Measurements from ENCODE around the gene HRH1. TPM values are rescaled to one million over a fixed set of nuclear protein-coding genes. Genes with fewer than 3 reads are reported as not detected.

The HRH1 gene
- total RNA-seq, 1 donor from 2014 or later, result 6.2 TPM

DNA sequence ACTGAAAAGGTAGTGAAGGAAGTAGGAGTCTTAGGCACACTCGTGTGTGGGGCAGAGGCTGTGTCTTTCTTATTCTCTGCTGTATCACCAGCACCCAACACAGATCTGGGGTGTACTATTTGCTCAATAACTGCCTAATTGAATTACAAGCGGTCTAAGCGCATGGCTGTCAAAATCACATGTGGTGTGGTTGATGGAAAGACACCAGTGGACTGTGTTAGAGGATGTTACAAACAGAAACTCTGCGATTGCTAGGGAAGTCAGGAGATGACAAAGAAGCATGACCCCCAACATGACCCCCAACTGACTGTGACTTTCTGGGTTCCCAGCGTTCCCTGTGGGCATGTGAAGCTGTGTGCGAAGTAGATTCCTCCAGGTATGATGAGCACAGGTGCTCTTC lies 149.9 kb downstream of the HRH1 start:
- no peak overlapping the region for H3K4me3 ChIP-seq
- DNase-seq (ENCODE audit: low spot score in 2 of 2), result no peak
- no peaks in the 10 kb centered on the region for H3K9me3 ChIP-seq
- intact Hi-C loops (cut with DNase I), result no loop called here
- H3K36me3 ChIP-seq, result peaks cover 27 to 45% of the 10 kb centered on the region in 2 donors
- peaks cover 0 to 3% of the 10 kb centered on the region in 2 donors for H3K4me1 ChIP-seq
- H3K27me3 ChIP-seq, result no peaks in the 10 kb centered on the region
- TF ChIP-seq, protein P1, sequence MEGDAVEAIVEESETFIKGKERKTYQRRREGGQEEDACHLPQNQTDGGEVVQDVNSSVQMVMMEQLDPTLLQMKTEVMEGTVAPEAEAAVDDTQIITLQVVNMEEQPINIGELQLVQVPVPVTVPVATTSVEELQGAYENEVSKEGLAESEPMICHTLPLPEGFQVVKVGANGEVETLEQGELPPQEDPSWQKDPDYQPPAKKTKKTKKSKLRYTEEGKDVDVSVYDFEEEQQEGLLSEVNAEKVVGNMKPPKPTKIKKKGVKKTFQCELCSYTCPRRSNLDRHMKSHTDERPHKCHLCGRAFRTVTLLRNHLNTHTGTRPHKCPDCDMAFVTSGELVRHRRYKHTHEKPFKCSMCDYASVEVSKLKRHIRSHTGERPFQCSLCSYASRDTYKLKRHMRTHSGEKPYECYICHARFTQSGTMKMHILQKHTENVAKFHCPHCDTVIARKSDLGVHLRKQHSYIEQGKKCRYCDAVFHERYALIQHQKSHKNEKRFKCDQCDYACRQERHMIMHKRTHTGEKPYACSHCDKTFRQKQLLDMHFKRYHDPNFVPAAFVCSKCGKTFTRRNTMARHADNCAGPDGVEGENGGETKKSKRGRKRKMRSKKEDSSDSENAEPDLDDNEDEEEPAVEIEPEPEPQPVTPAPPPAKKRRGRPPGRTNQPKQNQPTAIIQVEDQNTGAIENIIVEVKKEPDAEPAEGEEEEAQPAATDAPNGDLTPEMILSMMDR (IDR thresholded peaks at IDR 0.05), result no peak
- no peak overlapping the region for H3K27ac ChIP-seq

GRCh38 chr3:11305509-11305908 lies 151.2 kb downstream of the HRH1 start:
- H3K36me3 ChIP-seq, result peaks cover 25 to 48% of the 10 kb centered on the region in 2 donors
- H3K9me3 ChIP-seq, result no peaks in the 10 kb centered on the region
- no peak for DNase-seq (ENCODE audit: low spot score in 2 of 2)
- H3K4me3 ChIP-seq, result no peak overlapping the region
- intact Hi-C loops (cut with DNase I), result no loop called here
- TF ChIP-seq, protein P1 (IDR thresholded peaks at IDR 0.05), result no peak
- H3K27ac ChIP-seq, result peak overlapping the region in 1 of 2 donors; percentile 40
- H3K4me1 ChIP-seq, result peaks cover 0 to 3% of the 10 kb centered on the region in 2 donors
- no peaks in the 10 kb centered on the region for H3K27me3 ChIP-seq

DNA sequence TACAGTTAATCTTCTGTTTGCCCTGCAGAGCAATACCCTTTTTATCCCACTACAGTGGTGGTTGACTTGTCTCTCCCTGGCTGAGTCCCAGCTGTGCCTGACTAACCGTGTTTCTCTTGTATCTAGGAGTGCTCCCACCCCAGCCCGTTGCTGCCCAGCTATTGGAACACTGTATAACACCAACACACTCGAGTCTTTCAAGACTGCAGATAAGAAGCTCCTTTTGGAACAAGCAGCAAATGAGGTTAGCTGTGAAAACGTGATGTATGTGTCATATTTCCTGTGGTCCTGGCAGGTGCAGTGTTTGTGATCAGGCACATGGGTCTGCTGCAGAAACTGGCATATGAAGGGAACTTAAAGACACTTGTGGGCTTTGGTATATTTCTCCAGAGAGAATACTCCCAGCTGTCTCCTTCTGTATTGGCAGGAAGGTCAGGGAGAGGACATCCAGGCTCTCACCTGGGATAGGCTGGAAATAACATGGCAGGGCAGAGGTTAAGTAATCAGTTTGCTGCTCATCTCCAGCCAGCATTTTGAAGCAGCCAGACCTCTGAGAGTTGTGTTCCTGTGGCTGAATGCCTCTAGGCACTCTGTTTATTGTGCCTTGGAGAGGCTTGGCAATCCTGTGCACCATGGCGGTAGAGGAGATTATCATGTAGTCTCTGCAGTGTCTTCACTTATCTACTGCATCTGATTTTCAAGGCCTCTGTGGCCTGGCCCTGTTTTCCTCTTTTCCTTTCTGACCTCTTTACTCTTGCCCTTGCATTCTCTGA lies 152.7 kb downstream of the HRH1 start:
- TF ChIP-seq, protein P1 (IDR thresholded peaks at IDR 0.05), result no peak
- no peak overlapping the region for H3K4me3 ChIP-seq
- intact Hi-C loops (cut with DNase I), result no loop called here
- no peak for DNase-seq (ENCODE audit: low spot score in 2 of 2)
- H3K9me3 ChIP-seq, result no peaks in the 10 kb centered on the region
- peak overlapping the region; percentile 4 to 8 for H3K27ac ChIP-seq
- no peaks in the 10 kb centered on the region for H3K27me3 ChIP-seq
- peaks cover 22 to 61% of the 10 kb centered on the region in 2 donors for H3K36me3 ChIP-seq
- peaks cover 0 to 3% of the 10 kb centered on the region in 2 donors for H3K4me1 ChIP-seq

GRCh38 chr3:11307830-11308432 lies 153.6 kb downstream of the HRH1 start:
- TF ChIP-seq, protein P1 (IDR thresholded peaks at IDR 0.05), result no peak
- Histone ChIP-seq H3K9me3 (no peaks in the 10 kb centered on the region), H3K27ac (peak overlapping the region; percentile 4 to 8), H3K4me1 (peaks cover 0 to 3% of the 10 kb centered on the region in 2 donors), H3K36me3 (peaks cover 28 to 62% of the 10 kb centered on the region in 2 donors), H3K27me3 (no peaks in the 10 kb centered on the region), H3K4me3 (no peak overlapping the region)
- DNase-seq (ENCODE audit: low spot score in 2 of 2), result no peak
- intact Hi-C loops (cut with DNase I), result no loop called here

GRCh38 chr3:11310258-11310657 lies 156.0 kb downstream of the HRH1 start:
- intact Hi-C loops (cut with DNase I), result no loop called here
- TF ChIP-seq, protein P1 (IDR thresholded peaks at IDR 0.05), result no peak
- Histone ChIP-seq H3K9me3 (no peaks in the 10 kb centered on the region), H3K4me1 (no peaks in the 10 kb centered on the region), H3K27ac (no peak overlapping the region), H3K27me3 (no peaks in the 10 kb centered on the region), H3K36me3 (peaks cover 41 to 83% of the 10 kb centered on the region in 2 donors), H3K4me3 (no peak overlapping the region)
- DNase-seq (ENCODE audit: low spot score in 2 of 2), result no peak
